Uterus (tissue), 2 donors: ENCODE measurements around the gene NTNG1.

Experiments used
- POLR2A ChIP-seq, 2 donors: fragments of 450-650 bp; IDR thresholded peaks; one replicate each; pipeline ENCODE4 v1.6.1; 2016; ENCODE audit warnings: antibody characterized with exemption in 2 of 2, mild to moderate bottlenecking in 1 of 2, moderate library complexity in 1 of 2
- TF ChIP-seq, protein P1 (sequence below), 4 experiments: fragments of 200-600 bp in 2 of 4; fragments of 450-650 bp in 2 of 4; sonication (generic) in 2 of 4; IDR thresholded peaks; one replicate each; pipeline ENCODE4 v1.5.1; 2016 to 2019; ENCODE audit warnings: antibody characterized with exemption in 4 of 4, mild to moderate bottlenecking in 2 of 4, moderate library complexity in 1 of 4

DNA sequence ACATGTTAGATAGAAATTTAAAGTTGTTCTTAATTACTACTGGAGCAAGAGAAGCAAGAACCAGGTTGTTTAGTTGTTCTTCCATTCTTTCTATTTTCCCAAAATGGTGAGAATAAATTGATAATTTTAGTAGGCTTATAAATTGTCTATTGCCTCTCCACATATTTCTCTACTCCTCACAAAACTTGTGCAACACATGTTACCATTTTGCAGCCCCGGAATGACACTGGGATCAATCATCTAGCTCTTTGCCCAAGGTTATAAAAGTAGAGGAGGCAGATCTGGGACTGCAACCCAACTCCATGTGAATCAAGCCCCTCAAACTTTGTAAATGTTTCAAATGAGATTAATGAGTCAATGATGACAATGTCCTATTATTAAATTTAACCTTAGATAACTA lies 49.4 kb upstream of the NTNG1 start:
- TF ChIP-seq POLR2A (IDR thresholded peaks at IDR 0.05): no peak
- TF ChIP-seq, protein P1, sequence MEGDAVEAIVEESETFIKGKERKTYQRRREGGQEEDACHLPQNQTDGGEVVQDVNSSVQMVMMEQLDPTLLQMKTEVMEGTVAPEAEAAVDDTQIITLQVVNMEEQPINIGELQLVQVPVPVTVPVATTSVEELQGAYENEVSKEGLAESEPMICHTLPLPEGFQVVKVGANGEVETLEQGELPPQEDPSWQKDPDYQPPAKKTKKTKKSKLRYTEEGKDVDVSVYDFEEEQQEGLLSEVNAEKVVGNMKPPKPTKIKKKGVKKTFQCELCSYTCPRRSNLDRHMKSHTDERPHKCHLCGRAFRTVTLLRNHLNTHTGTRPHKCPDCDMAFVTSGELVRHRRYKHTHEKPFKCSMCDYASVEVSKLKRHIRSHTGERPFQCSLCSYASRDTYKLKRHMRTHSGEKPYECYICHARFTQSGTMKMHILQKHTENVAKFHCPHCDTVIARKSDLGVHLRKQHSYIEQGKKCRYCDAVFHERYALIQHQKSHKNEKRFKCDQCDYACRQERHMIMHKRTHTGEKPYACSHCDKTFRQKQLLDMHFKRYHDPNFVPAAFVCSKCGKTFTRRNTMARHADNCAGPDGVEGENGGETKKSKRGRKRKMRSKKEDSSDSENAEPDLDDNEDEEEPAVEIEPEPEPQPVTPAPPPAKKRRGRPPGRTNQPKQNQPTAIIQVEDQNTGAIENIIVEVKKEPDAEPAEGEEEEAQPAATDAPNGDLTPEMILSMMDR (IDR thresholded peaks at IDR 0.05): no peak
